Neural cell (in vitro differentiated cells): ENCODE measurements around the gene CACNA1I. TPM values are rescaled to one million over a fixed set of nuclear protein-coding genes. Genes with fewer than 3 reads are reported as not detected.

Experiments used
- H2AFZ ChIP-seq: fragments of 200-600, 300-800 bp; sonication (generic), shearing (Covaris generic); 2 replicates; pipeline ENCODE4 v1.6.0; 2014; ENCODE audit warnings: low read depth, mild to moderate bottlenecking, antibody characterized with exemption, low read length, moderate library complexity
- H3F3A ChIP-seq: fragments of 200-600 bp; shearing (Covaris generic); 2 replicates; pipeline ENCODE4 v1.6.1; 2016; ENCODE audit warnings: mild to moderate bottlenecking, moderate library complexity, mixed read lengths, antibody characterized with exemption, low read length; ENCODE audit not compliant: insufficient read depth, poor library complexity, severe bottlenecking
- H3K27ac ChIP-seq: fragments of 200-600, 300-800 bp; sonication (generic), shearing (Covaris generic); 2 replicates; pipeline ENCODE4 v1.5.1; 2014; ENCODE audit warnings: mild to moderate bottlenecking, low read length, moderate library complexity
- H3K27me3 ChIP-seq: fragments of 300-800, 200-600 bp; sonication (generic), shearing (Covaris generic); 2 replicates; pipeline ENCODE4 v1.6.0; 2014; ENCODE audit warnings: mild to moderate bottlenecking, low read depth, low read length, moderate library complexity; ENCODE audit not compliant: insufficient read depth
- H3K36me3 ChIP-seq: fragments of 300-800, 200-600 bp; sonication (generic), shearing (Covaris generic); 2 replicates; pipeline ENCODE4 v1.5.1; 2014; ENCODE audit warnings: mild to moderate bottlenecking, antibody characterized with exemption, low read length, moderate library complexity; ENCODE audit not compliant: insufficient read depth
- H3K4me2 ChIP-seq: fragments of 300-800, 200-600 bp; sonication (generic), shearing (Covaris generic); 2 replicates; pipeline ENCODE4 v1.6.0; 2014; ENCODE audit warnings: mild to moderate bottlenecking, low read length
- H3K4me3 ChIP-seq: fragments of 300-800, 200-600 bp; sonication (generic), shearing (Covaris generic); 2 replicates; pipeline ENCODE4 v1.5.1; 2014; ENCODE audit warnings: mild to moderate bottlenecking, low read length, moderate library complexity
- H3K79me2 ChIP-seq: fragments of 200-600 bp; shearing (Covaris generic); replicated peaks from 2 replicates; pipeline ENCODE4 v1.6.0; 2014; ENCODE audit warnings: mild to moderate bottlenecking, low read length, moderate library complexity; ENCODE audit not compliant: insufficient read depth
- H3K9ac ChIP-seq: fragments of 300-800, 200-600 bp; sonication (generic), shearing (Covaris generic); 2 replicates; pipeline ENCODE4 v1.6.1; 2016; ENCODE audit warnings: mild to moderate bottlenecking, low read length, mixed read lengths
- H3K9me2 ChIP-seq: fragments of 200-600 bp; shearing (Covaris generic); 2 replicates; pipeline ENCODE4 v1.6.1; 2016; ENCODE audit warnings: mild to moderate bottlenecking, low read length, mixed read lengths; ENCODE audit not compliant: insufficient read depth
- H3K9me3 ChIP-seq: fragments of 200-600, 300-800 bp; sonication (generic), shearing (Covaris generic); 2 replicates; pipeline ENCODE4 v1.6.1; 2016; ENCODE audit warnings: mild to moderate bottlenecking, mixed run types, low read length, moderate library complexity, mixed read lengths
- H4K20me1 ChIP-seq: fragments of 200-600 bp; shearing (Covaris generic); 2 replicates; pipeline ENCODE4 v1.6.1; 2016; ENCODE audit warnings: mild to moderate bottlenecking, mixed run types; ENCODE audit not compliant: insufficient read depth
- EP300 ChIP-seq: fragments of 450-650 bp; conservative IDR thresholded peaks from 2 replicates; pipeline ENCODE4 v1.6.1; 2014; ENCODE audit warnings: antibody characterized with exemption, mild to moderate bottlenecking, moderate library complexity; ENCODE audit not compliant: poor library complexity, severe bottlenecking
- EZH2 ChIP-seq: fragments of 200-600, 300-800 bp; shearing (Covaris generic), sonication (generic); IDR thresholded peaks from 2 replicates; pipeline ENCODE4 v1.6.1; 2014; ENCODE audit warnings: antibody characterized with exemption, low read length, borderline replicate concordance, mild to moderate bottlenecking; ENCODE audit not compliant: insufficient read depth, poor library complexity, severe bottlenecking
- MXI1 ChIP-seq: fragments of 450-650 bp; conservative IDR thresholded peaks from 2 replicates; pipeline ENCODE4 v1.6.1; 2014; ENCODE audit warnings: antibody characterized with exemption, mild to moderate bottlenecking; ENCODE audit not compliant: poor library complexity, severe bottlenecking
- POLR2AphosphoS5 ChIP-seq: IDR thresholded peaks from 2 replicates; pipeline ENCODE4 v1.6.1; 2012
- RAD21 ChIP-seq: fragments of 450-650 bp; conservative IDR thresholded peaks from 2 replicates; pipeline ENCODE4 v1.6.1; 2014; ENCODE audit warnings: antibody characterized with exemption, mild to moderate bottlenecking, moderate library complexity
- SMC3 ChIP-seq: fragments of 450-650 bp; conservative IDR thresholded peaks from 2 replicates; pipeline ENCODE4 v1.6.1; 2014; ENCODE audit warnings: antibody characterized with exemption, mild to moderate bottlenecking, moderate library complexity; ENCODE audit not compliant: poor library complexity
- TAF1 ChIP-seq: IDR thresholded peaks from 2 replicates; pipeline ENCODE4 v1.6.1; 2012; ENCODE audit warnings: low read depth
- polyA plus RNA-seq: library from polyadenylated mRNA; depleted of rRNA; stranded (reverse); fragments of >200 nt; gene quantifications from 2 replicates; pipeline ENCODE4 v1.2.3, GENCODE V29; 2014
- TF ChIP-seq, protein P1 (sequence below): fragments of 450-650 bp; IDR thresholded peaks from 2 replicates; pipeline ENCODE4 v1.5.1; 2014; ENCODE audit warnings: antibody characterized with exemption, mild to moderate bottlenecking, moderate library complexity; ENCODE audit not compliant: poor library complexity, severe bottlenecking
- TF ChIP-seq, protein P2 (sequence below): IDR thresholded peaks from 2 replicates; pipeline ENCODE4 v1.6.1; 2012; ENCODE audit warnings: borderline replicate concordance

Gene CACNA1I
- polyA plus RNA-seq, 1 donor from 2014 or later, result 1.9 TPM

DNA sequence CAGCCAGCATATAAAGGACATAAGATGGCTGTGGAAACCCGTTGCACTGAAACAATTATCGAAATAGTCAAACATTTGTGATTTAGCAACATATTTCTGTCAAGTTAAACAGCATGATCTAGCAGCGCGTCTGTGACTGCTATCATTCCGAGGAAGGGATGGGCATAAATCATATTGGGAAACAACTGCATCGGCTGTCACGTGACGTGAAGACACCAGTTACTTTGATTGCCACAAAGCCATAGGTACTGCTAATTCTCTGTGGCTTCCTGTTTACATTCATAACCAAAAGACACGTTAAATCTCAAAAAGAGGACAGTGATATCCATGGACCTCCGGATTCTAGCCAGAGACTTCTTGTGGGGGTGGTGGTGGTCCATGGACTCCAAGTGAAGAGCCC is 87.8 kb downstream of the CACNA1I start:
- no peaks in the 10 kb centered on the region for H3K79me2 ChIP-seq
- H3K9me3 ChIP-seq, result no peaks in the 10 kb centered on the region
- no peaks in the 10 kb centered on the region for H3F3A ChIP-seq
- no peaks in the 10 kb centered on the region for H3K36me3 ChIP-seq
- H3K4me3 ChIP-seq, result no peak overlapping the region
- no peaks in the 10 kb centered on the region for H3K9me2 ChIP-seq
- H3K9ac ChIP-seq, result no peak overlapping the region
- peaks cover 39% of the 10 kb centered on the region for H3K27me3 ChIP-seq
- no peaks in the 10 kb centered on the region for H4K20me1 ChIP-seq
- H3K27ac ChIP-seq, result no peak overlapping the region
- TF ChIP-seq TAF1 (no peak), EZH2 (no peak), MXI1 (no peak), EP300 (no peak), RAD21 (no peak), SMC3 (no peak), POLR2AphosphoS5 (no peak)
- TF ChIP-seq, protein P1, sequence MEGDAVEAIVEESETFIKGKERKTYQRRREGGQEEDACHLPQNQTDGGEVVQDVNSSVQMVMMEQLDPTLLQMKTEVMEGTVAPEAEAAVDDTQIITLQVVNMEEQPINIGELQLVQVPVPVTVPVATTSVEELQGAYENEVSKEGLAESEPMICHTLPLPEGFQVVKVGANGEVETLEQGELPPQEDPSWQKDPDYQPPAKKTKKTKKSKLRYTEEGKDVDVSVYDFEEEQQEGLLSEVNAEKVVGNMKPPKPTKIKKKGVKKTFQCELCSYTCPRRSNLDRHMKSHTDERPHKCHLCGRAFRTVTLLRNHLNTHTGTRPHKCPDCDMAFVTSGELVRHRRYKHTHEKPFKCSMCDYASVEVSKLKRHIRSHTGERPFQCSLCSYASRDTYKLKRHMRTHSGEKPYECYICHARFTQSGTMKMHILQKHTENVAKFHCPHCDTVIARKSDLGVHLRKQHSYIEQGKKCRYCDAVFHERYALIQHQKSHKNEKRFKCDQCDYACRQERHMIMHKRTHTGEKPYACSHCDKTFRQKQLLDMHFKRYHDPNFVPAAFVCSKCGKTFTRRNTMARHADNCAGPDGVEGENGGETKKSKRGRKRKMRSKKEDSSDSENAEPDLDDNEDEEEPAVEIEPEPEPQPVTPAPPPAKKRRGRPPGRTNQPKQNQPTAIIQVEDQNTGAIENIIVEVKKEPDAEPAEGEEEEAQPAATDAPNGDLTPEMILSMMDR, result no peak
- TF ChIP-seq, protein P2, sequence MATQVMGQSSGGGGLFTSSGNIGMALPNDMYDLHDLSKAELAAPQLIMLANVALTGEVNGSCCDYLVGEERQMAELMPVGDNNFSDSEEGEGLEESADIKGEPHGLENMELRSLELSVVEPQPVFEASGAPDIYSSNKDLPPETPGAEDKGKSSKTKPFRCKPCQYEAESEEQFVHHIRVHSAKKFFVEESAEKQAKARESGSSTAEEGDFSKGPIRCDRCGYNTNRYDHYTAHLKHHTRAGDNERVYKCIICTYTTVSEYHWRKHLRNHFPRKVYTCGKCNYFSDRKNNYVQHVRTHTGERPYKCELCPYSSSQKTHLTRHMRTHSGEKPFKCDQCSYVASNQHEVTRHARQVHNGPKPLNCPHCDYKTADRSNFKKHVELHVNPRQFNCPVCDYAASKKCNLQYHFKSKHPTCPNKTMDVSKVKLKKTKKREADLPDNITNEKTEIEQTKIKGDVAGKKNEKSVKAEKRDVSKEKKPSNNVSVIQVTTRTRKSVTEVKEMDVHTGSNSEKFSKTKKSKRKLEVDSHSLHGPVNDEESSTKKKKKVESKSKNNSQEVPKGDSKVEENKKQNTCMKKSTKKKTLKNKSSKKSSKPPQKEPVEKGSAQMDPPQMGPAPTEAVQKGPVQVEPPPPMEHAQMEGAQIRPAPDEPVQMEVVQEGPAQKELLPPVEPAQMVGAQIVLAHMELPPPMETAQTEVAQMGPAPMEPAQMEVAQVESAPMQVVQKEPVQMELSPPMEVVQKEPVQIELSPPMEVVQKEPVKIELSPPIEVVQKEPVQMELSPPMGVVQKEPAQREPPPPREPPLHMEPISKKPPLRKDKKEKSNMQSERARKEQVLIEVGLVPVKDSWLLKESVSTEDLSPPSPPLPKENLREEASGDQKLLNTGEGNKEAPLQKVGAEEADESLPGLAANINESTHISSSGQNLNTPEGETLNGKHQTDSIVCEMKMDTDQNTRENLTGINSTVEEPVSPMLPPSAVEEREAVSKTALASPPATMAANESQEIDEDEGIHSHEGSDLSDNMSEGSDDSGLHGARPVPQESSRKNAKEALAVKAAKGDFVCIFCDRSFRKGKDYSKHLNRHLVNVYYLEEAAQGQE, result no peak
- H3K4me2 ChIP-seq, result no peak overlapping the region
- H2AFZ ChIP-seq, result no peak overlapping the region

DNA sequence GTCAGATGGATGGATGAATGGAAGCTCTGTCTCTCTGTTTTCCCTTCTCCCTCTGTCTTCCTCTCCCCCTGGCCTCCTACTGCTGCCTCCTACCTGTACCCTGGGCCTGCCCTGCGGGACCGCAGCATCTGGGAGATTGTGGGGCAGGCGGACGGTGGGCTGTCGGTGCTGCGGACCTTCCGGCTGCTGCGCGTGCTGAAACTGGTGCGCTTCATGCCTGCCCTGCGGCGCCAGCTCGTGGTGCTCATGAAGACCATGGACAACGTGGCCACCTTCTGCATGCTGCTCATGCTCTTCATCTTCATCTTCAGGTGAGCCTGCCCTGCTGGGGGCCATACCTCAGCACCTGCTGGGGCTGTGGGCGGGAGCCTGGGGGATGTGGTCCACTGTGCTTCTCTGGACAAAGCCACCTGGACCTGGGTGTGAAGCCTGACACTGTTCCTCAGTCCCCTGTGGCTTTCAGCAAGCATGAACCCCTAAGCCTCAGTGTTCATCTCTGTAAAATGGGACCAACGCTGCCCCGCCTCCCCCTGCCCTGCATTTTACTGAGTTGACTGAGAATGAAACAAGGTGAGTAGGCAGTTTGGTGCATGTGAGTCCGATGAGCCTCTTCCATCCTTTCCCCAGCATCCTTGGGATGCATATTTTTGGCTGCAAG is 88.4 kb downstream of the CACNA1I start:
- TF ChIP-seq TAF1 (no peak), EP300 (no peak), SMC3 (no peak), RAD21 (no peak), POLR2AphosphoS5 (no peak), MXI1 (no peak), EZH2 (no peak)
- TF ChIP-seq, protein P2, result no peak
- TF ChIP-seq, protein P1, result no peak
- peaks cover 44% of the 10 kb centered on the region for H3K27me3 ChIP-seq
- H3K36me3 ChIP-seq, result no peaks in the 10 kb centered on the region
- H3K9ac ChIP-seq, result no peak overlapping the region
- H2AFZ ChIP-seq, result no peak overlapping the region
- no peak overlapping the region for H3K4me2 ChIP-seq
- H3K27ac ChIP-seq, result no peak overlapping the region
- no peaks in the 10 kb centered on the region for H3F3A ChIP-seq
- no peaks in the 10 kb centered on the region for H4K20me1 ChIP-seq
- no peaks in the 10 kb centered on the region for H3K79me2 ChIP-seq
- no peaks in the 10 kb centered on the region for H3K9me3 ChIP-seq
- no peaks in the 10 kb centered on the region for H3K9me2 ChIP-seq
- no peak overlapping the region for H3K4me3 ChIP-seq
